Measurements from ENCODE around the gene HYCC1.

HYCC1 gene

DNA sequence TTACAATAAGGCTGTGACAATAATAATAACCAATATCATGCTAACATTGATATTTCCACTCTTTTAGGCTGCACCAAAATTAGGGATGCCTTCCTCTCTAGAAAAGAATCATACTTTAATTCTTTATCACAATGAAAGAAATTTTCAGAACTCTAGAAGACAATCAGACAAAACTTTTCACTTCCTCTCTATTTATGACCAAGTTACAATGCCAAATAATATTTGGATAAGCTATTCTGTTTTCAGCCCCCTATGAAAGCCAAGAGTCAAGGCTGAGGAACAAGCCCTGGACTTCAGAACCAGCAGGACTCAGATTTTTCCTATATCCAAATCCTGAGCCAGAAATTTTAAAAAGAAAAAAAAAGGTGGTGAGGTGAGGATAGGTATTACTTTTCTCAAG lies 4.6 kb downstream of the HYCC1 start:
- no peaks in the 10 kb centered on the region for H3K27me3 Mint-ChIP-seq
- CTCF ChIA-PET: no interaction called here
- H3K4me3 Mint-ChIP-seq: no peak overlapping the region
- no peaks in the 10 kb centered on the region for H3K9me3 Mint-ChIP-seq
- H3K27ac Mint-ChIP-seq: no peak overlapping the region
- peaks cover 10% of the 10 kb centered on the region for H3K36me3 Mint-ChIP-seq
- DNase-seq: no peak
- peaks cover 13% of the 10 kb centered on the region for H3K4me1 Mint-ChIP-seq

DNA sequence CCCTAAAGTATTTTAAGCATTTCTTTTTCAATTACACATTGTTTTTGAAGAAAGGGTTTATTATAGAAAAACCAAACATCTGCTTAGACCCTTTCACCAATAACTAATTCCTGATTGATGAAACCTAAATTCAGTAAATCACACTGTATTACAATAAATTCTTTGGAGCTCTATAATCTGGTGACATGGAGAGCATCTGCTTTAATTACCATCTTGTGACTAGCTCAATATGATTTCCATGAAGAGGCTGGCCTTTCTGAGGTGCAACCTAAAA lies 9.7 kb downstream of the HYCC1 start:
- Mint-ChIP-seq H3K9me3 (no peaks in the 10 kb centered on the region), H3K4me1 (peaks cover 44% of the 10 kb centered on the region), H3K36me3 (peaks cover 8% of the 10 kb centered on the region), H3K4me3 (no peak overlapping the region), H3K27ac (no peak overlapping the region), H3K27me3 (no peaks in the 10 kb centered on the region)
- no peak for DNase-seq
- CTCF ChIA-PET: no interaction called here

DNA sequence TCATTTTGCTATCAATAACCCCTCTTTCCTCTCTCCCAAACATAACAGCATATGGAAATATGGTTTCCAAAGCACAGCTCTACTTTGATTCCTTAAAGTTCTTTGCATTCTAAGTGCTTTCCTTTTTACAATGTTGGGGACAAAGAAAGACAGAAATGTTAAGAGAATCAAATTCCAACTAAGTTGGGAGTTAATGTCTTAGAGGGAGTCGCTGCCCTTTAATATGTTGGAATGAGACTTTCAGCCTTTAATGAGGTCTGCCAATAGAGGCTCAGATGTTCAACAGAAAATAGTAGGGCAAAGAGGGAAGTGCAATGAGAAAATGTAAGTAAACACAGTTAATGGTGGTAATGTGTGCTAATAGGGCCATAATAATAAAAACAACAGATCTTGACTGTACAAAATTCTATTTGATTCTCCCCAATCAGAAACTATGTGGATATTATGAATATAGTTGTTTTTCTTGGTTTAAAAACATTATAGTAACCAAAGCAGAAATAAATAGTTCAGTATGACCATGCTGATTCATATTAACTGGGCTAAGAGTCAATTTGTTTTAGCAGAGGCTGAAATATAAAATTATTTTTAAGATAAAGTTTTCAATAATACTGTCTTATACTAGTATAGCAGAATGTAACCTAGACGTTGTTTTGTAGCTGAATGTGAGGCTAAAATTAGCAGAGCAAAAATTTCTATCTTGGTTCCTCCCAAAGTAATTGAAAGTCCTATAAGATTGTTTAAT lies 10.3 kb downstream of the HYCC1 start:
- Mint-ChIP-seq H3K27ac (no peak overlapping the region), H3K9me3 (no peaks in the 10 kb centered on the region), H3K4me1 (peaks cover 46% of the 10 kb centered on the region), H3K36me3 (peaks cover 10% of the 10 kb centered on the region), H3K4me3 (no peak overlapping the region), H3K27me3 (no peaks in the 10 kb centered on the region)
- CTCF ChIA-PET: interaction anchor here (1.1 to 1.4 kb wide), 2 partner anchors 9 to 10 kb away, joined by 3 read pairs; no protein-coding TSS in a partner anchor
- DNase-seq: no peak

DNA sequence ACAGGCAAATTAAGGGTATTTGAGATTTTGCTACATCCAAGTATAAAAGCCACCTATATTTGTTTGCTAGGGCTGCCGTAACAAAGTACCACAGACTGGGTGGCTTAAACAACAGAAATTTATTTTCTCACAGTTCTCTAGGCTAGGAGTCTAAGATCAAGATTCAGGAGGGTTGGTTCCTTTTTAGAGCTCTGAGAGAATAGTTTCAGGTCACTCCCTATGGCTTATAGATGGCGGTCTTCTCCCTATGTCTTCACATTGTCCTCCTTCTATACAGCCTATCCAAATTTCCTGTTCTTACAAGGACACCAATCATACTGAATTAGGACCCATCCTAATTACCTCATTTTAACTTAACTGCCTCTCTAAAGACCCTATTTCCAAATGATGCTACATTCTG lies 11.2 kb downstream of the HYCC1 start:
- Mint-ChIP-seq H3K27me3 (no peaks in the 10 kb centered on the region), H3K4me3 (no peak overlapping the region), H3K4me1 (peaks cover 48% of the 10 kb centered on the region), H3K36me3 (peaks cover 17% of the 10 kb centered on the region), H3K9me3 (no peaks in the 10 kb centered on the region), H3K27ac (no peak overlapping the region)
- CTCF ChIA-PET: interaction anchor here (1.1 to 1.4 kb wide), 3 partner anchors 8 to 10 kb away, joined by 3 to 5 read pairs (median 3); no protein-coding TSS in a partner anchor
- no peak for DNase-seq

DNA sequence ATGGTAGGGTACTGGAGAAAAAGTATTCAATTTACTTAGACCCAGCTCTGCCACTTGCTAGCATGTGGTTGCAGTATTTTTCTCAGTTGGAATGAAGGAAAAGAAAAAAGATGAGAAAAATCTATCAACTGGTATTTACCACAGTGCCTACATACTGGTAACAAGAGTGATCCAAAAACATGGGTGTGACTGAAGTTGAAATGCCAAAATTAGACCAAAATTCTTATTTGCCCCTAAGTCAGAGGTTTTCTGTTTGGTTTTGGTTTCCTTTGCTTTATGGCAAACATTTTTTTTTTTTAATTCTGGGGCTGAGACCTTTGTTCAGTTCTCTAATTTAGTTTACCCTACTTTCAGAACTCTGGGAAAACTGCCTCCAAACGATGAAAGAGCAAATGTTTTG lies 12.3 kb downstream of the HYCC1 start:
- no peaks in the 10 kb centered on the region for H3K9me3 Mint-ChIP-seq
- H3K4me1 Mint-ChIP-seq: peaks cover 48% of the 10 kb centered on the region
- H3K36me3 Mint-ChIP-seq: peaks cover 20% of the 10 kb centered on the region
- H3K27ac Mint-ChIP-seq: peak overlapping the region; percentile 53
- H3K4me3 Mint-ChIP-seq: peak overlapping the region; percentile 9
- CTCF ChIA-PET: interaction anchor here (1.0 kb wide), 1 partner anchor 54 kb away, joined by 3 read pairs; no protein-coding TSS in a partner anchor
- no peaks in the 10 kb centered on the region for H3K27me3 Mint-ChIP-seq
- DNase-seq: no peak

DNA sequence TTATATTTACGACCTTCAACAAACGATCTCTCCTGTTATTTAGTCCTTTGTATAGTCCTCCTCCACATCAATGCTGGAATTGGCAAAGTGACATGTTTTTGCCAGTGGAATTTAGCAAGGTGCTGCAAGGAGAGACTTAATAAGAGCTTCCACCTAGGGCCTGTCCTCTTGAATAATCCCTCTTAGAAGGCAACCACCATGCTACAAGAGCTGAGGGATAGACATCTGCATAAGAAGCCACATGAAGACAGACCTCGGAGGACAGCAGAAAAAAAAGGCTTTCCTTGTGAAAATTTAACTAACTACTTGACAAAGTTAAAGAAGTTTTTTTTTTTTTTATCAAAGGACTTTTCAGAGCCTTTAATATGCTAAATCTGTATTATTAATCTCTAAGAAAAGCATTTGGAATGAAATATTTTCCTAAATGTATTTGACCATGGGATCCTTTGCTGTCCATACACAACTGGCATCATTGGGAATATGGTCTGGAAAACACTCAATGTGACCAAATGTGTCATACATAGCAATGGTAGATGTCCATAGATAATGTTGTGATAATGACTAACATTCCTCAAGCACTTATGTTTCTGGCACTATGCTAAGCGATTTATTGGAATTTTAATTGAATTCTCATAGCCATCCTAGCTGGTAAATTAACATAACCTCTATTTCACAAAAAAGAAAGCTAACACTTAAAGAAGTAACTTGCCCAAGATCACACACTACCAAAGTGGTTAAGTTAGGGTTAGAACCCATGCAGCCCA lies 13.2 kb downstream of the HYCC1 start:
- CTCF ChIA-PET: interaction anchor here (1.0 kb wide), 1 partner anchor 54 kb away, joined by 3 read pairs; no protein-coding TSS in a partner anchor
- Mint-ChIP-seq H3K27ac (no peak overlapping the region), H3K4me1 (peaks cover 46% of the 10 kb centered on the region), H3K36me3 (peaks cover 20% of the 10 kb centered on the region), H3K4me3 (no peak overlapping the region), H3K27me3 (no peaks in the 10 kb centered on the region), H3K9me3 (no peaks in the 10 kb centered on the region)
- DNase-seq: no peak

DNA sequence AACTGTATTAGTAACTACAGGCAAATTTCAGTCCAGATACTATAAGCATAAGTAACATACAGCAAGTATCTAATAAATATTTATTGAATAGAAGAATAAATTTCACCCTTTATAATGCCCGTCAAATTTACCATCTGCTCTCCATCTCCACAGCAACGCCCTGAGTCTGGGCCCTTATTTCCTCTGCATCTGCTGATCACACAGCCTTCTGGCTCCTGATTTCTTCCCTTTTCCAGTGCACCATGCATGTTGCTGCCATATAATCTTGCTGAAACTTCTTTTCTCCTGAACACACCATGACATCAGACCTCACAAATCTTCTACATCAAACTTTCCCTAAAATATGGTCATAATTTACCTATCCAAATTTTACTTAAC lies 15.4 kb downstream of the HYCC1 start:
- CTCF ChIA-PET: no interaction called here
- Mint-ChIP-seq H3K4me1 (peaks cover 50% of the 10 kb centered on the region), H3K36me3 (peaks cover 24% of the 10 kb centered on the region), H3K27ac (no peak overlapping the region), H3K4me3 (no peak overlapping the region), H3K27me3 (no peaks in the 10 kb centered on the region), H3K9me3 (no peaks in the 10 kb centered on the region)
- no peak for DNase-seq

DNA sequence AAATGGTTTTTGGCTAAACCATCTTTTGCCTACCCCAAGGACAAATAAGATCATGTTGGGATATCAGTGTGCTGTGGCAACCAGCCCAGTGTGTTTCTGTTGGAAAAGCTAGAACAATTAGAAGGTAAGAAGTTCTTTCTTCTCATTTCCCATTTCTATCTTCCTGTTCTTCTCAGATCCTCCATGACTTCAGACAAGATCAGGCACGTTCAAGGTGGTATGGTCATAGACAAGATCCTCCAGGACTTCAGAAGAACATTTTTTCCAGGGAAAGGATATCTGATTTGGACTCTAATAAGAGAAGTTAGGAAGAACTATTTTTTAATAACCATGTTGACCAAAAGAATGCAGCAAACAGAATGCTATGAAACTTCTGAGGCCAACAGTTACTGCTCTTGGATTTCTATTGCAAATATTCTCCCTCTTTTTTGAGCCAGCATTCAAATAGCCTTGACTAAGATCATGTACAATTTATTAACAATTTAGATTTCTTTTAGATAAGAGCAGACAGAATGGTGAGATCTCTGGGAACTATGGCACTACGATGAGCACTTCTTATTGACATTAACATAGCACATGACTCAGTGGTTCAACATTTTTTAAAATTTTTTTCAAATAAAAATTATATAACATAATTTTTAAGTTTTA lies 15.9 kb downstream of the HYCC1 start:
- Mint-ChIP-seq H3K4me1 (peaks cover 54% of the 10 kb centered on the region), H3K9me3 (no peaks in the 10 kb centered on the region), H3K4me3 (no peak overlapping the region), H3K27me3 (no peaks in the 10 kb centered on the region), H3K27ac (no peak overlapping the region), H3K36me3 (peaks cover 26% of the 10 kb centered on the region)
- DNase-seq: no peak
- CTCF ChIA-PET: no interaction called here

DNA sequence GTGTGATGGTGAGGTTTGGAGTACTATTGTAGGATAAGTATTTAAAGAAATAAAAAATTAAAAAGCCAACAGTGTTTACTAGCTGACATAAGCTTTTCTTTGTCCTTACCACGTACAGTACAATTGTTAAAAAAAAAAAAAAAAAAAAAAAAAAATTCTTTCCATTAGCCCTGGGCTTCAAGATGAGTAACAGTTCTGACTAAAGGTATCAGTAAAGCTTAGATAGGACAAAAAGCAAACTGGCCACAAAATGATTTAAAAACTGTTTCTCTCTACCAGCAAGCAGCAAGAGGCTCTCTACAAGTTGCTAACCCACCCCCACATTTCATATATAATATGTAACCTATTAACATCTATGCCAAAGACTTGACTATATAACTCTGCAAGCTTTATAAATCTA lies 17.5 kb downstream of the HYCC1 start:
- Mint-ChIP-seq H3K4me3 (no peak overlapping the region), H3K36me3 (peaks cover 29% of the 10 kb centered on the region), H3K4me1 (peaks cover 47% of the 10 kb centered on the region), H3K27me3 (no peaks in the 10 kb centered on the region), H3K9me3 (no peaks in the 10 kb centered on the region), H3K27ac (no peak overlapping the region)
- CTCF ChIA-PET: no interaction called here
- DNase-seq: no peak

DNA sequence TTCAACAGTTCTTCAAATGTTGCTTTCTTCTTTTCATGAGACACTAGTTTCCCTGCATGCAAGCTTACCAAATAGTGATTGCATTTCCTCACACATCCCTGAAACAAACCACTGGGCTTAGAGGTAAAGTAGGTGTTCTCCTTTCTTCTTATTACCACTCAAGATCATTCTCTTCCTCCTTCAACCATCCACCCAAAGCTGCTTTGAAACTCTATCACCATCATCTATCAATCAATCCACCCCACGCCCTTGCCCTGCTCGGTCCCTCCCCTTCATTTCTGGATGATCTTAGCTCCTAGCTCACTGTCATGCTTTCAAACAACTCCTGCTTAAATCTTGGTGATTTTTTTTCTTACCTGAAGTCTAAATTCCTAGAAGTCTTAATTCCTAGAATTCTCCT lies 18.9 kb downstream of the HYCC1 start:
- no peak overlapping the region for H3K27ac Mint-ChIP-seq

DNA sequence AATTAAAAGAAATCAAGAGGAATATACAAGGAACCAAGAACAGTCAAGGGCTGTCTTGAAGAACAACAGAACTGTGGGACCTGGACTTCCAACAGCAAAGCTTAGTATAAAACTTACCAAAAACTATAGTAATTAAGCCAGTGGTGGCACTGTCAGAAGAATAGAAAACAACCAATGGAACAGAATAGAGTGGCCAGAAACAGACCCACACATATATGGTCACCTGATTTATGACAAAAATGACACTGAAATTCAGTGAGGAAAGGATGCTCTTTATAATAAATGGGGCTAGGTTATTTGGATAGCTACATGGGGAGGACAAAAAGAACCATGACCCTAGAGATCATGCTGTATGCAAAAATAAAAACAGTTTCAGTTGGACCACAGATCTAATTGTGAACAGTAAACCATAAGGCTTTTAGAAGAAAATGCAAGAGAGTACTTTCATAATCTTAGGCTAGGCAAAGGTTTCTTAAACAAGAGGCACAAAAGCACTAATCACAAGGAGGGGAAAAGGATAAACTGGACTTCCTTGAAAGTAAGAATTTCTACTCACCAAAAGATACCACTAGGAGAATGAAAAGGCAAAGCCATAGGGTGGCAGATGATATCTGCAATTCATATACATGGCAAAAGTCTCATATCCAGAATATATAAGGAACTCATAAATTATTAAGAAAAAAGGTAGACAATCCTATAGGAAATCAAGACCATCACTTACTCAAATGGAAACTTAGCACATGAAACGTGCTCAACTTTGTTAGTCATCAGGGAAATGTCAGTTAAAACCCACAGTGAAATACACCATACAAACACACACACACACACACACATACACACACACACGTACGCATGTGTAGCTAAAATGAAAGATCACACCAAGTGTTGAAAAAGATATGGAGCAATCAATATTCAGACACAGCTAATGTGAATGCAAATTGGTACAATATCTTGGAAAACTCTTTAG lies 20.8 kb downstream of the HYCC1 start:
- Mint-ChIP-seq H3K36me3 (peaks cover 40% of the 10 kb centered on the region), H3K4me1 (peaks cover 36% of the 10 kb centered on the region), H3K9me3 (no peaks in the 10 kb centered on the region), H3K27me3 (no peaks in the 10 kb centered on the region), H3K4me3 (no peak overlapping the region), H3K27ac (no peak overlapping the region)
- CTCF ChIA-PET: interaction anchor here (0.9 to 2.4 kb wide), 3 partner anchors 10 to 62 kb away, joined by 3 to 15 read pairs (median 4); no protein-coding TSS in a partner anchor
- DNase-seq: peak; percentile 26

More for the DNA sequence above, 18.9 kb downstream of the HYCC1 start:
- Mint-ChIP-seq H3K9me3 (no peaks in the 10 kb centered on the region), H3K4me1 (peaks cover 39% of the 10 kb centered on the region), H3K27me3 (no peaks in the 10 kb centered on the region), H3K36me3 (peaks cover 34% of the 10 kb centered on the region), H3K4me3 (no peak overlapping the region)
- CTCF ChIA-PET: interaction anchor here (1.1 to 2.4 kb wide), 4 partner anchors 8 to 63 kb away, joined by 3 to 15 read pairs (median 4); no protein-coding TSS in a partner anchor
- no peak for DNase-seq

DNA sequence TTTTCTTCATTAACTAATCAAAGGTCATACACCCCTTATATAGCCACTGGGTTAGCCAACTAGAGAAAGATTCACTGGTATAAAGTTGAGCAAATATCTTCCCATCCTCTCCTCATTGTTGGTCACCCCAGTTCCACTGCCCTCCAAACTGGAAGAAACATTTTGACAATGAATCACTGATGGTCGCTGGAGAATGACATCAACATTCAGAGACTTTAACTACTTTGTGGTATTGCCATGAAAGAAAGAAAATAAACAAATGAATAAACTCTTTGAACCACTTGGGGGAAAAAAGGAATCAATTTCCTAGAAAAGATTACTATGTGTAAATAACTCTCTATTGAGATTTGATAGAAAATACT lies 23.4 kb downstream of the HYCC1 start:
- DNase-seq: no peak
- Mint-ChIP-seq H3K27ac (no peak overlapping the region), H3K4me1 (peaks cover 35% of the 10 kb centered on the region), H3K9me3 (no peaks in the 10 kb centered on the region), H3K36me3 (peaks cover 34% of the 10 kb centered on the region), H3K27me3 (no peaks in the 10 kb centered on the region), H3K4me3 (no peak overlapping the region)
- CTCF ChIA-PET: no interaction called here

DNA sequence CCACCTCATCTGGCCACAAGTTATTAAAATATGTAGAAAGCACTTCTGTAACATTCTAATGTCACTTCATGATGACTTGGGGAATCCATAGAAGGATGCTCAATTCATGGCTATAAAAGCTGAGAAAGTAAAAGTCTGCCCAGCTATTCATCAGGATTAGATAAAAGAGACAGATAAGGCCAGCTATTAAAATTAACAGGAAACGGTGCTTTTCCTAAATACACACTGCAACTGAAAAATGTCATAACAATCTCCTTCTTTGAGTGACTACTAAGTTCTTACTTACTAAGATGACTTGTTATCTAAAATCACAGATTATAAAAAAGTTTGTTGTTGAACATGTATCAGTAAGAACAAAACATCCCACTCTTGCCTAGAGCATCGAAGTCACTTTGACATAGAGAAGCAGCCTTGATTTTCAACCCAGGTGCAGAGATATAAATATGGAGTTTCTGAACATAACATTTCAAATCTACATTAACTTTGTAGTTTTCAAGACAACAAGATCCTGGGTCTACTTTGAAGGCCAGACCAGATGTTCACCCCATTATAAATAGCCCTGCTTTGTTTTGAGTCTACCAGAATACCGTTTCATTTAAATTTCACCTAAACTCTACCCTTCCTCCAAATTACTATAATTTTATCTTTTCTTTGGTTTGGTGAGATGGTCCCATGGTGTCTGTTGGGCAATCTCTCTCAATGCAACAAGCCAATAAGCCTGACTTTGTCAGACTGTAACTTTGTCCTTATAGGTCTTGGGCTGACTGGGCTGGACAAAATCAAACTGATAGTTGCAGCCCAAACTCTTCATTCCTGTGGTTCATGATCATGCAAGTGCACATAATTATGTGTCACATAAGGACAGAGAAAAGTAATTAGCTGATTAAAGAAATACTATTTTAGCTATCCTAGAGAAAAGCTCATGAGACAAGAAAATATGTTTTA lies 24.0 kb downstream of the HYCC1 start:
- H3K4me1 Mint-ChIP-seq: peaks cover 29% of the 10 kb centered on the region
- H3K27ac Mint-ChIP-seq: no peak overlapping the region
- no peak overlapping the region for H3K4me3 Mint-ChIP-seq
- H3K27me3 Mint-ChIP-seq: no peaks in the 10 kb centered on the region
- peaks cover 30% of the 10 kb centered on the region for H3K36me3 Mint-ChIP-seq
- CTCF ChIA-PET: interaction anchor here (0.9 kb wide), 1 partner anchor 54 kb away, joined by 3 read pairs; no protein-coding TSS in a partner anchor
- H3K9me3 Mint-ChIP-seq: no peaks in the 10 kb centered on the region
- DNase-seq: no peak
